ENCODE results near the gene SSBP1. TPM values are rescaled to one million over a fixed set of nuclear protein-coding genes. Genes with fewer than 3 reads are reported as not detected.

SSBP1 gene
- total and polyA plus RNA-seq, 2 donors (not counting 3 experiments of a cell fraction or from before 2014, with no cell fraction given) = 77.9 to 169 TPM

DNA sequence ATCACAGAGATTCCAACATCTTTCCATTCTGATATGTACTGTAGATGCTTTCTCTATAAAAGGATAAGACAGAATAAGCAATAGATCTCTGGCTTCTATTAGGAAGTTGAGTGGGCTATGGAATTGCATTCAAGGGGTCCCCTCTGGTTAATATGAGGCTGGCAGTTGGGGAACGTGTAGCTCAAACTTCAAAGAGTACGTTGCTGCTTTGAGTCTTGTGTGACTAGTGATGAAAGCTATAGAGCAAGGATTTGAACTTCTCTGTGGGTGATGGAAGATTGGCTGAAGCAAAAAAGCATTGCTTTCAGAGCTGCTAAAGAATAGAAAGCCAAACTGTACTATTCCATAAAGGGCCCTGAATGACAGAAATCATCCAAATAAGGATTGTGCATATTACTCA is 23.6 kb upstream of the SSBP1 start:
- no peaks in the 10 kb centered on the region for H3K79me2 ChIP-seq (ENCODE audit: control insufficient read depth, insufficient read depth, low read length)
- H4K20me1 ChIP-seq (replicated peaks; ENCODE audit: control insufficient read depth, extremely low read depth, insufficient read depth, low read length) = no peaks in the 10 kb centered on the region
- BruUV-seq (replicated peaks) = no TSS peak
- TF ChIP-seq, protein P1, sequence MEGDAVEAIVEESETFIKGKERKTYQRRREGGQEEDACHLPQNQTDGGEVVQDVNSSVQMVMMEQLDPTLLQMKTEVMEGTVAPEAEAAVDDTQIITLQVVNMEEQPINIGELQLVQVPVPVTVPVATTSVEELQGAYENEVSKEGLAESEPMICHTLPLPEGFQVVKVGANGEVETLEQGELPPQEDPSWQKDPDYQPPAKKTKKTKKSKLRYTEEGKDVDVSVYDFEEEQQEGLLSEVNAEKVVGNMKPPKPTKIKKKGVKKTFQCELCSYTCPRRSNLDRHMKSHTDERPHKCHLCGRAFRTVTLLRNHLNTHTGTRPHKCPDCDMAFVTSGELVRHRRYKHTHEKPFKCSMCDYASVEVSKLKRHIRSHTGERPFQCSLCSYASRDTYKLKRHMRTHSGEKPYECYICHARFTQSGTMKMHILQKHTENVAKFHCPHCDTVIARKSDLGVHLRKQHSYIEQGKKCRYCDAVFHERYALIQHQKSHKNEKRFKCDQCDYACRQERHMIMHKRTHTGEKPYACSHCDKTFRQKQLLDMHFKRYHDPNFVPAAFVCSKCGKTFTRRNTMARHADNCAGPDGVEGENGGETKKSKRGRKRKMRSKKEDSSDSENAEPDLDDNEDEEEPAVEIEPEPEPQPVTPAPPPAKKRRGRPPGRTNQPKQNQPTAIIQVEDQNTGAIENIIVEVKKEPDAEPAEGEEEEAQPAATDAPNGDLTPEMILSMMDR (IDR thresholded peaks at IDR 0.05; ENCODE audit: extremely low read depth in 1 of 2, insufficient read depth in 1 of 2, low read depth in 1 of 2, low read length in 2 of 2) = no peak
- TF ChIP-seq JUN (IDR thresholded peaks at IDR 0.05; ENCODE audit: borderline replicate concordance, insufficient read depth, insufficient read length, low read depth) = no peak
- TF ChIP-seq GATA2 (IDR thresholded peaks at IDR 0.05; ENCODE audit: insufficient read depth, insufficient read length, low read depth, low read length) = no peak
- no peak for TF ChIP-seq MYC (IDR thresholded peaks at IDR 0.05; ENCODE audit: low read depth, low read length)
- TF ChIP-seq, protein P2, sequence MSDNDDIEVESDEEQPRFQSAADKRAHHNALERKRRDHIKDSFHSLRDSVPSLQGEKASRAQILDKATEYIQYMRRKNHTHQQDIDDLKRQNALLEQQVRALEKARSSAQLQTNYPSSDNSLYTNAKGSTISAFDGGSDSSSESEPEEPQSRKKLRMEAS (IDR thresholded peaks at IDR 0.05; ENCODE audit: insufficient read depth, insufficient read length) = no peak
- no peak for TF ChIP-seq EZH2 (IDR thresholded peaks at IDR 0.05; ENCODE audit: borderline replicate concordance, low read depth, low read length, severe bottlenecking)
- TF ChIP-seq POLR2A (IDR thresholded peaks at IDR 0.05; ENCODE audit: low read depth, low read length) = no peak
- no peak for TF ChIP-seq FOS (IDR thresholded peaks at IDR 0.05; ENCODE audit: borderline replicate concordance, insufficient read depth, low read length)
- no peak for TF ChIP-seq POLR2AphosphoS5 (IDR thresholded peaks at IDR 0.05; ENCODE audit: insufficient read depth, low read depth, low read length)
- no peaks in the 10 kb centered on the region for H3K4me1 ChIP-seq (ENCODE audit: control insufficient read depth, extremely low read depth, insufficient read depth, low read length)
- no peak overlapping the region for H3K4me2 ChIP-seq (ENCODE audit: insufficient read depth, low read length)
- ChIA-PET POLR2A (no interaction called here), CTCF (interaction anchor here (1.0 to 1.4 kb wide), 3 partner anchors 16 to 60 kb away, joined by 3 to 5 read pairs (median 3); partner anchors contain the start of gene SSBP1)
- H3K9me1 ChIP-seq (replicated peaks; ENCODE audit: control insufficient read depth, extremely low read depth, insufficient read depth, low read length) = no peaks in the 10 kb centered on the region
- no peak overlapping the region for H3K4me3 ChIP-seq (replicated peaks in 1 of 3; ENCODE audit: insufficient read depth in 1 of 3, low read depth in 1 of 3, low read length in 3 of 3)
- H3K36me3 ChIP-seq (ENCODE audit: control insufficient read depth in 2 of 2, extremely low read depth in 1 of 2, insufficient read depth in 2 of 2, low read length in 2 of 2) = no peaks in the 10 kb centered on the region
- dilution Hi-C loops (cut with MboI; ENCODE audit: extremely low pct_ligation_motif_present, low sequenced_read_pairs) = no loop called here
- no peak overlapping the region for H3K9ac ChIP-seq (replicated peaks; ENCODE audit: extremely low read depth, insufficient read depth, low read length)
- no peaks in the 10 kb centered on the region for H3K9me3 ChIP-seq (replicated peaks; ENCODE audit: control insufficient read depth, insufficient read depth, low read length)
- no peak overlapping the region for H3K27ac ChIP-seq (ENCODE audit: insufficient read depth, low read depth, low read length)
- DNase-seq (ENCODE audit: low read depth, low spot score) = no peak
- no peak overlapping the region for H2AFZ ChIP-seq (ENCODE audit: low read depth, low read length)
- intact Hi-C loops (cut with micrococcal nuclease) = no loop called here
- peaks cover 3 to 4% of the 10 kb centered on the region in 2 experiments for H3K27me3 ChIP-seq (ENCODE audit: control insufficient read depth in 2 of 2, insufficient read depth in 2 of 2, low read length in 2 of 2)
- FAIRE-seq = peak; percentile 18

All from endothelial cell of umbilical vein (primary cell).